Thoracic aorta (tissue), 2 donors: ENCODE results near the gene MAN2A1. TPM values are rescaled to one million over a fixed set of nuclear protein-coding genes. Genes with fewer than 3 reads are reported as not detected.

Experiments used
- ATAC-seq: fragments of 150-250 bp; one replicate; pipeline ENCODE4 v1.8.0; 2017; ENCODE audit warnings: low read depth; ENCODE audit not compliant: insufficient number of reproducible peaks, low FRiP score
- DNase-seq: peaks from one replicate; pipeline ENCODE4 v3.0.0-alpha.2; 2020; ENCODE audit warnings: low spot score
- H3K27ac ChIP-seq, 2 donors: fragments of 200-600 bp; sonication (generic); 1 replicate in 1 of 2; 2 replicates in 1 of 2; pipeline ENCODE4 v1.5.1; 2016; ENCODE audit warnings: mild to moderate bottlenecking in 2 of 2, moderate library complexity in 2 of 2
- H3K27me3 ChIP-seq: fragments of 200-600 bp; sonication (generic); replicated peaks from 2 replicates; pipeline ENCODE4 v1.6.0; 2016; ENCODE audit warnings: mild to moderate bottlenecking; ENCODE audit not compliant: insufficient read depth
- H3K36me3 ChIP-seq: fragments of 200-600 bp; sonication (generic); one replicate; pipeline ENCODE4 v1.5.1; 2016
- H3K4me1 ChIP-seq, 2 donors: fragments of 200-600 bp; sonication (generic); 1 replicate in 1 of 2; 2 replicates in 1 of 2; pipeline versions ENCODE4 v1.5.1 to v1.6.0; 2016; ENCODE audit warnings: low read depth in 2 of 2, mild to moderate bottlenecking in 1 of 2; ENCODE audit not compliant: control insufficient read depth in 1 of 2
- H3K4me3 ChIP-seq: fragments of 200-600 bp; sonication (generic); 2 replicates; pipeline ENCODE4 v1.5.1; 2016; ENCODE audit warnings: mild to moderate bottlenecking
- H3K9me3 ChIP-seq: fragments of 200-600 bp; sonication (generic); 2 replicates; pipeline ENCODE4 v1.5.1; 2016
- total RNA-seq, 2 donors: library from RNA; depleted of rRNA; stranded (reverse); fragments of >200 nt; gene quantifications; one replicate each; pipeline versions ENCODE4 v1.1.0 to v1.2.3, GENCODE V29; 2016
- TF ChIP-seq, protein P1 (sequence below): fragments of 200-600 bp; sonication (generic); IDR thresholded peaks from one replicate; pipeline ENCODE4 v1.5.1; 2019; ENCODE audit warnings: antibody characterized with exemption

MAN2A1 gene
- total RNA-seq, 2 donors from 2014 or later, result 64.8 to 82.8 TPM

DNA sequence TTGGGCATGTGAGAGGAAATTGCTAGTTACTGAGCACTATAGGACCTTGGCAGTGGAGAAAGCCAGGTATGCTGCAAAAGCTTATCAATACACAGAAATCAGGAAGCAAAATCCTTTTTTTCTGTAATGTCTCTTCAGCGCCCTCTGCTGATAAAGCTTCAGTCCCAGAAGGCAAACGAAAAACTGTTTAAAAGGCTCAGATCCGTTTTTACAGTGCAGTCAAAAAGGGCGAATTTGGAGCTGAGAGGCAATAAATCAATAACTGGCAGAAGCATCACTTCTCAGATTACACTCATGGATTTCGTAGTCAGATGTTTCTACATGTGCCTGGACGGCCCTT, 1.1 kb upstream of the MAN2A1 start:
- Histone ChIP-seq H3K36me3 (no peaks in the 10 kb centered on the region), H3K9me3 (no peaks in the 10 kb centered on the region), H3K4me1 (peaks cover 8 to 15% of the 10 kb centered on the region in 2 donors), H3K27ac (peak overlapping the region; percentile 97 to 98), H3K4me3 (peak overlapping the region; percentile 96), H3K27me3 (no peaks in the 10 kb centered on the region)
- TF ChIP-seq, protein P1, sequence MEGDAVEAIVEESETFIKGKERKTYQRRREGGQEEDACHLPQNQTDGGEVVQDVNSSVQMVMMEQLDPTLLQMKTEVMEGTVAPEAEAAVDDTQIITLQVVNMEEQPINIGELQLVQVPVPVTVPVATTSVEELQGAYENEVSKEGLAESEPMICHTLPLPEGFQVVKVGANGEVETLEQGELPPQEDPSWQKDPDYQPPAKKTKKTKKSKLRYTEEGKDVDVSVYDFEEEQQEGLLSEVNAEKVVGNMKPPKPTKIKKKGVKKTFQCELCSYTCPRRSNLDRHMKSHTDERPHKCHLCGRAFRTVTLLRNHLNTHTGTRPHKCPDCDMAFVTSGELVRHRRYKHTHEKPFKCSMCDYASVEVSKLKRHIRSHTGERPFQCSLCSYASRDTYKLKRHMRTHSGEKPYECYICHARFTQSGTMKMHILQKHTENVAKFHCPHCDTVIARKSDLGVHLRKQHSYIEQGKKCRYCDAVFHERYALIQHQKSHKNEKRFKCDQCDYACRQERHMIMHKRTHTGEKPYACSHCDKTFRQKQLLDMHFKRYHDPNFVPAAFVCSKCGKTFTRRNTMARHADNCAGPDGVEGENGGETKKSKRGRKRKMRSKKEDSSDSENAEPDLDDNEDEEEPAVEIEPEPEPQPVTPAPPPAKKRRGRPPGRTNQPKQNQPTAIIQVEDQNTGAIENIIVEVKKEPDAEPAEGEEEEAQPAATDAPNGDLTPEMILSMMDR, result no peak
- no peak for DNase-seq
- no peak for ATAC-seq

DNA sequence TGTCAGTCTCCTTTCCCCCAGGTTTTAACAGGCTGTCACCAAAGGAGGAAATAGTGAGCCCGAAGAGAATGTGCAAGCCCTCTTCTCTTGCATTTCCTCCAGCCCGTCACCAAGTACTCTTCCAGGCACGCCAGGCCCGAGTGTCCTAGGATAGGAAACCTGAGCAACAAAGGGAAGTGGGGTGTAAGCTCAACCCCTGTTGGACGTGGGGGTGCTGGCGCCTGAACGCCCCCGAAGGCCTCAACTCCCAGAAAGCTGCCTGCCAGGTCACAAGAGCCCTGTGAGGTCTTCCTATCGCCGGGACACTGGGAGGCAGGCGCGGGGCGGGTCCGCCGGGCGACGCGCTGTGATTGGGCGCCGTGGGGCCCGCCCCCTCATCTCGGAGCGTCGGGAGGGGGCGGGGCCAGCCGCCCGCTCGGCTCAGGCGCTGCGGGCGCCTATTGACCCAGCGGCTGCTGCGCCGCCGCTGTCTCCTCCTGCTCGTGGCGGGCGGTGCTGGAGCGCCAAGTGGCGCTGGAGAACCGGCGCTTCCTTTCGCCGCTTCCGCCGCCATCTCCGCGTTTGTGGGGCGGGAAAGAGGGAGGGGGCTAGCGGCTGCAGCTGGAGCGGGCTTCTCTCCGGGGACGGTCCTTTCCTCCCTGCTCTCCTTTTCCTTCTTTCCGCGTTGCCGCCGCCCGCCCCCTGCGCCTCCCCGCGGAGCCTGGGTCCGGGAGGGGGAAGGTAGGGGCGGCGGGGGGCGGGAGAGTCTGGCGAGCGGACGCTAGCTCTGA, 572 bp upstream of the MAN2A1 start:
- TF ChIP-seq, protein P1, result no peak
- ATAC-seq, result peak; percentile 90

DNA sequence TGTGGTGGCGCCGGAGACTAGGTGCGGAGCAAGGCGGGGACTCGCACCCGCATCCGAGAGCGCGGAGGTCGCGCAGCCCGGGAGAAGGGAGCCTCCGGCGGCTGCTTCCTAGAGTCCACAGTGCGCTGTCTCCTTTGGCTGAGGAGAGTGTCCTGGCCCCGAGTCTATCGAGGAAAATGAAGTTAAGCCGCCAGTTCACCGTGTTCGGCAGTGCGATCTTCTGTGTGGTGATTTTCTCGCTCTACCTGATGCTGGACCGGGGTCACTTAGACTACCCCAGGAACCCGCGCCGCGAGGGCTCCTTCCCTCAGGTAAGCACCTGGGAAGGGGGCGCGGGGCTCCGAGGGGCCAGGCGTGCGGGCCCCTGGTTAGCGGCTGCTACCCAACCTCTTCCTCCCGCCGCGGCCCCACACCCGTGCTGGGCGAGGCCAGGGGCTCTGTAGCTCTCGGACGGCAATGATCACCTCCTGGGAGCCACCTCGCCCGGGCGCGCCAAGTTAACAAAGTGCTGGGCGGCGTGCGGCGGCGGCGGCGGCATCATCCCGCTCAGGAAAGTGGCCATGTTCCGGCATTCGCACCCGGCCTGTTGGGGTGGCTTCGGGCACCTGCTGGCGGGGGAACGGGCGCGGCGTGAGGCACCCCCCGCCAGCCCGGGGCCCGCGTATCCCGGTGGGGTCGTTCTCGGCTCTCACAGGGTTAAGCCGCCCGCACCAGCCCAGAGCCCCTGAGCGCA, 681 bp downstream of the MAN2A1 start:
- H3K4me1 ChIP-seq, result peaks cover 23 to 32% of the 10 kb centered on the region in 2 donors

More for the DNA sequence above, 572 bp upstream of the MAN2A1 start:
- Histone ChIP-seq H3K27ac (peak overlapping the region; percentile 97 to 98), H3K4me1 (peaks cover 10 to 20% of the 10 kb centered on the region in 2 donors), H3K9me3 (no peaks in the 10 kb centered on the region), H3K27me3 (no peaks in the 10 kb centered on the region), H3K36me3 (no peaks in the 10 kb centered on the region), H3K4me3 (peak overlapping the region; percentile 96)
- DNase-seq, result peak; percentile 9

DNA sequence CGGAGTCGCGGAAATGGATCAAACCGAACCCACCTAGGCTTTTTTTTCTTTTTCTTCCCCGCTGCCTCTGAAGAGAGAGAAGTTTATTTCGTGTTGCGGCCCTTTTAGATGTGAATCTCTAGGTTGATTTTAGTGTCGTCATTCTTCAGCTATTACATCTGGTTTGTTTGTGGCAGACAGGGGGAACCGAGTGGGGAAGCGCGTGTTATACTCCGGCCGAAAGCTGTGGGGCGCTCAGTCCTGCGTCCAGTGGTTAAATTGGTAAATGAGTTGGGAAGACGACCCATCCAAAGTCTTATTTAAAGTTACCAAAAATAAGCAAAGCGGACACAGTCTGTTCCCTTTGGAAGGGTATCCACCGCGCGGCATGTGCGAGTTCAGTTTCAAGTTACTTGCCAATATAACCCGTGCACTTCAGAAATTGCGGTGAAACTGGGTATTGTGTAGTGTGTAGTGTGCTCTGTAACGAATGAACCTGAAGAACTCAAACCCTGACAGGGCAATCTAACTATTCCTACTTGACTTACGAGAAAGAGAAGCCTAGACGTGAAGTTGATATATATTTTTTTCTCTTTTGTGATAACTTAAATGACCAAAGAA, 1.3 kb downstream of the MAN2A1 start:
- Histone ChIP-seq H3K36me3 (no peaks in the 10 kb centered on the region), H3K27ac (peak overlapping the region; percentile 97 to 98), H3K4me1 (peaks cover 30 to 39% of the 10 kb centered on the region in 2 donors), H3K27me3 (no peaks in the 10 kb centered on the region), H3K4me3 (peak overlapping the region; percentile 96), H3K9me3 (no peaks in the 10 kb centered on the region)
- DNase-seq (peak; percentile 16), ATAC-seq (no peak)
- TF ChIP-seq, protein P1, result peak; percentile 64

More for the DNA sequence above, 681 bp downstream of the MAN2A1 start:
- DNase-seq (no peak), ATAC-seq (no peak)
- Histone ChIP-seq H3K9me3 (no peaks in the 10 kb centered on the region), H3K27me3 (no peaks in the 10 kb centered on the region), H3K4me3 (peak overlapping the region; percentile 96), H3K27ac (peak overlapping the region; percentile 97 to 98), H3K36me3 (no peaks in the 10 kb centered on the region)
- TF ChIP-seq, protein P1, result no peak

DNA sequence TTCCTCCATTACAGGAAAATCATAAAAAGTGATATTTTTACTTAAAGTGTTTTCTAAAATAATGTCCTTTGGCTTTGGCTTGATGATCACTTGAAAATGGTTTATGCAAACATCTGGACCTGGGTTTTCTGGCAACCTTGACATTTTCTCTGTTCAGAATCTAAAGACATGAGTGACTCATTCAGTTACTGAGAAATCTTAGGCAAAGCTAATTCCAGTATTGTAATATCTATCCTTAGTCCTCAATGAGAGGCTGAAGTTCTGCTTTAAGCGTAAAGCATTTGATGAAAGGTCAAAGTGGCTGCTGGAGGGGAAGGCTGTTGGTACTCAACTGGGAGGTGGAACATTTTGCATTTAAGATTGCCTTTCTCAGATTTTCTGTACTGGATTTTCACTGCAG, 2.3 kb downstream of the MAN2A1 start:
- no peak for DNase-seq
- Histone ChIP-seq H3K9me3 (no peaks in the 10 kb centered on the region), H3K27me3 (no peaks in the 10 kb centered on the region), H3K4me1 (peaks cover 33 to 47% of the 10 kb centered on the region in 2 donors), H3K4me3 (peak overlapping the region; percentile 96), H3K27ac (peak overlapping the region; percentile 28 to 98), H3K36me3 (no peaks in the 10 kb centered on the region)
- TF ChIP-seq, protein P1, result no peak
- ATAC-seq, result no peak
